Activated CD4-positive, alpha-beta memory T cell treated with anti-CD3 and anti-CD28 coated beads for 36 hours (primary cell): ENCODE data around the gene ADCY5. TPM values are rescaled to one million over a fixed set of nuclear protein-coding genes. Genes with fewer than 3 reads are reported as not detected.

Experiments
- CTCF ChIA-PET: fragments of 350-600 bp; sonication (Branson Sonifier 250); formaldehyde crosslinking; loops from one replicate; lab custom pipeline; 2021; ENCODE audit warnings: antibody characterized with exemption, inconsistent platforms; lab: Charles Lee
- POLR2A ChIA-PET: fragments of 350-600 bp; sonication (Branson Sonifier 250); formaldehyde crosslinking; loops from one replicate; lab custom pipeline; 2021; ENCODE audit warnings: antibody characterized with exemption; lab: Charles Lee
- DNase-seq: peaks from one replicate; pipeline ENCODE4 v3.0.0-alpha.2; 2020
- H3K27ac Mint-ChIP-seq: one replicate; pipeline ENCODE4 v1.8.0; 2021; ENCODE audit warnings: mixed read lengths
- H3K27me3 Mint-ChIP-seq: one replicate; pipeline ENCODE4 v1.8.0; 2021; ENCODE audit warnings: mixed read lengths
- H3K36me3 Mint-ChIP-seq: one replicate; pipeline ENCODE4 v1.8.0; 2021; ENCODE audit warnings: mixed read lengths
- H3K4me1 Mint-ChIP-seq: one replicate; pipeline ENCODE4 v1.8.0; 2021; ENCODE audit warnings: low read depth, mixed read lengths
- H3K4me3 Mint-ChIP-seq: one replicate; pipeline ENCODE4 v1.8.0; 2021; ENCODE audit warnings: mild to moderate bottlenecking, mixed read lengths
- H3K9me3 Mint-ChIP-seq: one replicate; pipeline ENCODE4 v1.8.0; 2021; ENCODE audit warnings: mixed read lengths
- intact Hi-C: fragments of 100-400 bp; cut with micrococcal nuclease; formaldehyde crosslinking; loops from one replicate; pipeline ENCODE4 v1.15.1; 2023
- total RNA-seq, 2 experiments: library from RNA; stranded (reverse); gene quantifications; one replicate each; pipeline ENCODE4 v1.2.3, GENCODE V29; 2021

ADCY5 gene
- total RNA-seq, 2 experiments from 2014 or later = not detected

DNA sequence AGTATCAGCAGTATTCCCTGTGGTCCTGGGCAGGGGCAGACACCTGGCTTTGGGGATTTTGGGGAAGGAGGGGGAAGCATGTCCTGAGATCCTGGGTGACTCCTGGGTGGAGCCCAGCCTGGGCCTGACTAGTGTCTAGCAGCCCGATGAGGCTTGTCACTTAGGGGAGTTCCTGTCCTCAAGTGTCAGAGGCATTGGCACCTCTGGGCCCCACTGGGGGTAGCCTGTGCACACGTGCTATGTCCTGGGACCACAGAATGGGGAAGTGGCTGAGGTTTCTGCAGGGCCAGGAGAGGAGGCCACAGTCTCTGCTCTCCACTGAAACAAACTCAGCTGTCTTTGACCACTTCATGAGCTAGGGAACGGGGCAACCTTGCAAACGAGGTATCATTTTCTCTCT, 31.5 kb upstream of the ADCY5 start:
- ChIA-PET POLR2A (no interaction called here), CTCF (no interaction called here)
- no peak overlapping the region for H3K27ac Mint-ChIP-seq
- peaks cover 7% of the 10 kb centered on the region for H3K27me3 Mint-ChIP-seq
- H3K9me3 Mint-ChIP-seq = no peaks in the 10 kb centered on the region
- H3K4me1 Mint-ChIP-seq = no peaks in the 10 kb centered on the region
- DNase-seq = no peak
- intact Hi-C loops = loop anchor here (5.0 kb wide), 1 partner anchor 33 kb away; the partner anchor contains the start of gene ADCY5
- H3K36me3 Mint-ChIP-seq = no peaks in the 10 kb centered on the region
- H3K4me3 Mint-ChIP-seq = no peak overlapping the region

- intact Hi-C loops = loop anchor here (5.0 kb wide), 1 partner anchor 33 kb away; the partner anchor contains the start of gene ADCY5
- H3K36me3 Mint-ChIP-seq = no peaks in the 10 kb centered on the region
- H3K27ac Mint-ChIP-seq = no peak overlapping the region
- H3K4me1 Mint-ChIP-seq = no peaks in the 10 kb centered on the region
- no peaks in the 10 kb centered on the region for H3K9me3 Mint-ChIP-seq
- ChIA-PET POLR2A (no interaction called here), CTCF (interaction anchor here (1.4 kb wide), 1 partner anchor 79 kb away, joined by 3 read pairs; no protein-coding TSS in a partner anchor)
- no peak overlapping the region for H3K4me3 Mint-ChIP-seq
- no peak for DNase-seq
- peaks cover 12% of the 10 kb centered on the region for H3K27me3 Mint-ChIP-seq
Measured at GRCh38 chr3:123479891-123480290, 31.0 kb upstream of the ADCY5 start.

DNA sequence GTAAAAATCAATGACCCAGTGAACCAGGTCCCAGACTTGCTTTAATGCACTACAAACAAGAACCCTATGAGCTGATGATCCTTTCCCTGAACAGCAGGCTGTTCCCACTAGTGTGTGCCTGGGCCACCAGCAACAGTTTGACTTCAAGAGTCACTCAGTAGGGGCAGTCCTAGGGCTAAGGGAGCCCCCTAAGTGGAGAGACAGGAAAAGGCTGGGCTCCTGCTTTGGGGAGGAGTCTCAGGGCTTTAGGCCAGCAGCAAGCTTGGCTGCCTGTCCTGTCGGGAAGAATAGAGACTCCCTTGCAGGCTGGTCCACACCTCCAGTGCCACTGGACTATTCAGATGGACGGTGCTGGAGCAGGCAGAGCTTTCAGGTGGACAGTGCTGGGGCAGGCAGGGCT, 29.4 kb upstream of the ADCY5 start:
- Mint-ChIP-seq H3K4me3 (no peak overlapping the region), H3K4me1 (no peaks in the 10 kb centered on the region), H3K27ac (no peak overlapping the region), H3K36me3 (no peaks in the 10 kb centered on the region), H3K27me3 (peaks cover 16% of the 10 kb centered on the region), H3K9me3 (no peaks in the 10 kb centered on the region)
- intact Hi-C loops = no loop called here
- ChIA-PET CTCF (no interaction called here), POLR2A (no interaction called here)
- DNase-seq = no peak

DNA sequence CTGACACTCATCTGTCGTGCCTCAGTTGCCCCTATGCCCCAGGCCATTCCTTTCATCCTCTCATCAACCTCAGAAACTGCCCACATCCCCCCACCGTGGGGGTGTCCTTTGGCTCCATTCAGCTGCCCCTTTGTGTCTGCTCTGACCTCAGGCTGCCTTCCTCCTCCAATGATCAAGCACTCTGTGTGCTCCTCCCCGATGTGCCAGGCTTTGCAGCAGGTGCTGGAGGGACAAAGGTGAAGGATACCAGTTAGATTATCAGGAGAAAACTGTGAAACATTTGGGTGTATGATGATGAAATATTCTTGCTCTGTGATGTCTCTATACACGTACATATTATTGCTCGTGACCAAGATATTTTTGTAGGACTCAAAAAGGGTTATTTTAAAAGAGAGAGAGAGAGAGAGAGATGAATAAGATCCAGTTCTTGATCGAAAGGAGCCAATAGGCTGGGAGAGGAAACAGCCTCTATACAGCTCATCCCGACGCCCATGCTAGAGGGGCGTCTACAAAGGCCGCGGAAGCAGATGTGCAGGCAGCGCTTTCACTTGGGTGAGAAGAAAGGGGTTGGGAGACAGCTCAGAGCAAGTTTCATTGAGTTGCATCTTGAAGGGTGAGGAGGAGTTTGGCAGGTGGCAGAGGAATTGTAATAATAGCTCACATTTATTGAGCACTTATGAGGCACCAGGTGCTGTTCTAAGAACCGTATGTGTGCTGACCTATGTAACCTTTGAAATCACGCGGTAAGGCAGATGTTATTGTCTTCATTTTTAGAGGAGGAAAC, 28.3 kb upstream of the ADCY5 start:
- Mint-ChIP-seq H3K36me3 (no peaks in the 10 kb centered on the region), H3K4me3 (no peak overlapping the region), H3K27ac (no peak overlapping the region), H3K27me3 (peaks cover 16% of the 10 kb centered on the region), H3K9me3 (no peaks in the 10 kb centered on the region), H3K4me1 (no peaks in the 10 kb centered on the region)
- DNase-seq = no peak
- ChIA-PET CTCF (interaction anchor here (0.6 kb wide), 1 partner anchor 14 kb away, joined by 3 read pairs; no protein-coding TSS in a partner anchor), POLR2A (no interaction called here)
- intact Hi-C loops = no loop called here

- ChIA-PET CTCF (no interaction called here), POLR2A (no interaction called here)
- intact Hi-C loops = no loop called here
- no peak for DNase-seq
- H3K36me3 Mint-ChIP-seq = no peaks in the 10 kb centered on the region
- H3K4me1 Mint-ChIP-seq = no peaks in the 10 kb centered on the region
- H3K27ac Mint-ChIP-seq = no peak overlapping the region
- H3K9me3 Mint-ChIP-seq = no peaks in the 10 kb centered on the region
- no peak overlapping the region for H3K4me3 Mint-ChIP-seq
- H3K27me3 Mint-ChIP-seq = peaks cover 15% of the 10 kb centered on the region
Measured at GRCh38 chr3:123475786-123476185, 26.9 kb upstream of the ADCY5 start.

DNA sequence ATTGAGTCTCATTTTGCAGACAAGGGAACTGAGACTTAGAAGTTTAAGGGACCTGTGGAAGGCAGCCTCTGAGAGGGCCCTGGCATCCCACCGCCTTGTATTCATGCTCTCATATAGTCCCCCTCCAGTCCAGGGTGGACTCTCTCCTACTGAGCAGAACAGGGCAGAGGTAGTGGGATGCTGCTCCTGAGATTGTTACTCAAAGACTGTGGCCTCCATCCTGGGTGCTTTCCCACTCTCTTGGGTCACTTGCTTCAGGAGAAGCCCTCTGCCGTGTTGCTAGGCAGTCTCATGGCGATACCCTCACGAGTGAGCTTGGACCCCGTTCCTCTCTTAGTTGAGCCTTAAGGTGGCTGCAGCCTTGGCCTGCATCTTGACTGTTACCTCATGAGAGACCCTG, 22.2 kb upstream of the ADCY5 start:
- Mint-ChIP-seq H3K4me3 (no peak overlapping the region), H3K27me3 (peaks cover 11% of the 10 kb centered on the region), H3K36me3 (no peaks in the 10 kb centered on the region), H3K27ac (no peak overlapping the region), H3K9me3 (no peaks in the 10 kb centered on the region), H3K4me1 (no peaks in the 10 kb centered on the region)
- DNase-seq = no peak
- POLR2A ChIA-PET = no interaction called here
- intact Hi-C loops = no loop called here
- CTCF ChIA-PET = interaction anchor here (0.8 kb wide), 1 partner anchor 18 kb away, joined by 3 read pairs; no protein-coding TSS in a partner anchor

DNA sequence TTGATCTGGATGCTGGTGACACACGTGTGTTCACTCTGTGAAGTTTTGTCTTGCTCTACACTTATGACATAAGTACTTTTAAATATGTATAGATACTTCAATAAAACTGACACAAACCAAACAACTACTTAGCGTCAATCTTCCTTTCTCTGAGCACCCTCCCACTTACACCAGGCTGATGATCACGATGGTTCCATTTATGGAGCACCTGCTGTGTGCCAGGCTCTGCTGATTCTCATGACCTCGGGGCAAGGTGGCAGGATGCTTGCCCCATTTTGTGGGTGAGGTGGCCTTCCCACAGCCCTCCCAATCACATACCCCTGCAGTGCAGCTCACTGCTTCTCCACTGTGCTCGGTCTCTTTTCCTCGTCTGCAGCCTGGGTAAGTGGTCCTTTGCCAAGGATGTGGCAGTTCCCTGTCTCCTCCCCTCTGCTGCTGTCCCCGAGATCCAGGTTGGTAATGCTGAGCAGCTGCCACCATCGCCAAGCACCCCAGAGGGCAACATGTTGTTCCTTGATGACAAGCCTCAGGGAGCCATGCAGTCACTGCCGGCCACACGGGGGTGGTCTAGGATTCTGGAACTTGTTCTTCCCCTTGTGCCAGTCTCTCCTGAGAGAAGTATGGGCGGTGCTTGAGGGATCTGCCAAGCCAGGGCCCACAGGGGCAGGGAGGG, 20.6 kb upstream of the ADCY5 start:
- H3K4me1 Mint-ChIP-seq = no peaks in the 10 kb centered on the region
- no peaks in the 10 kb centered on the region for H3K36me3 Mint-ChIP-seq
- ChIA-PET POLR2A (no interaction called here), CTCF (no interaction called here)
- H3K4me3 Mint-ChIP-seq = no peak overlapping the region
- intact Hi-C loops = no loop called here
- no peak overlapping the region for H3K27ac Mint-ChIP-seq
- DNase-seq = no peak
- H3K9me3 Mint-ChIP-seq = no peaks in the 10 kb centered on the region
- peaks cover 6% of the 10 kb centered on the region for H3K27me3 Mint-ChIP-seq

DNA sequence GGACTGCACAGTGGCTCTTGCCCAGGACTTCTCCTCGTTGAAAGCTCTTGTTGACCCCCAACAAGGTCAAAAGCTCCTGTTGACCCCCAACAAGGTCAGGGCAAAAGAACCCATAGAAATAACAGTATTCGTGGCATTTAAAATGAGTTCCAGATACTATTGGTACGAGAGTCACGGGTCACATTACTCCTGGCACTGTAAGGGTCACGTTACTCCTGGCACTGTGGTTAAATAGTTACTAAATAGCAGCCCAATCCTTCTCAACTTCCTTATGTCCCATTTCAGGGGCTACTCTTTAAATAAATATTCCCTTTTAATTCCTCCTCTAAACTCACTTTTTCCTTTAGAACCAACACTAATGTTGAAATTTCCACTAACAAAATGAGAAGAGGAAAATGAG, 18.2 kb upstream of the ADCY5 start:
- intact Hi-C loops = no loop called here
- no peaks in the 10 kb centered on the region for H3K36me3 Mint-ChIP-seq
- H3K9me3 Mint-ChIP-seq = no peaks in the 10 kb centered on the region
- H3K27me3 Mint-ChIP-seq = peaks cover 3% of the 10 kb centered on the region
- no peak overlapping the region for H3K4me3 Mint-ChIP-seq
- H3K4me1 Mint-ChIP-seq = no peaks in the 10 kb centered on the region
- ChIA-PET CTCF (interaction anchor here (0.9 kb wide), 1 partner anchor 129 kb away, joined by 3 read pairs; no protein-coding TSS in a partner anchor), POLR2A (no interaction called here)
- H3K27ac Mint-ChIP-seq = no peak overlapping the region
- DNase-seq = no peak

DNA sequence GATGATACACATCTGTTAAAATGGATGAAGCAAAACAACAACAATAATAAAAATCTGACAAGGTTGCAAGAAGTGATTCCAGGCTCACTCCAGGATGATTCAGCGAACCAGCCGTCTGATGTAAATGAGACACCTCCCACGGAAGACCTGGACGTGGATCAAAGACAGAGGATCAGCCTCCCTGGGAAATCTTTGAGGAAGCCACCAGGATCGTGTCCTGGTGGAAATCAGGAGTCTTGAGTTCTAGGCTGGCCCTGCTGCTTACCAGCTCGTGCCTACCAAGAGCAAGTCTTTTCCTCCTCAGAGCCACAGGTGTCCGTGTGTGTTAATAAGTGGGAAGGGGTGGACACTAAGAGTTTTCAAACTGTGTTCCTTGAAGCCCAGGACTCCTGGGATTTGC, 15.3 kb upstream of the ADCY5 start:
- Mint-ChIP-seq H3K9me3 (no peaks in the 10 kb centered on the region), H3K4me3 (no peak overlapping the region), H3K4me1 (no peaks in the 10 kb centered on the region), H3K27me3 (peaks cover 3% of the 10 kb centered on the region), H3K36me3 (no peaks in the 10 kb centered on the region), H3K27ac (no peak overlapping the region)
- CTCF ChIA-PET = no interaction called here
- DNase-seq = no peak
- intact Hi-C loops = no loop called here
- POLR2A ChIA-PET = no interaction called here

- H3K27ac Mint-ChIP-seq = no peak overlapping the region
- H3K4me1 Mint-ChIP-seq = no peaks in the 10 kb centered on the region
- intact Hi-C loops = no loop called here
- no peaks in the 10 kb centered on the region for H3K9me3 Mint-ChIP-seq
- H3K4me3 Mint-ChIP-seq = no peak overlapping the region
- H3K36me3 Mint-ChIP-seq = no peaks in the 10 kb centered on the region
- ChIA-PET POLR2A (no interaction called here), CTCF (no interaction called here)
- DNase-seq = no peak
- H3K27me3 Mint-ChIP-seq = peaks cover 8% of the 10 kb centered on the region
Measured at GRCh38 chr3:123459862-123460261, 11.0 kb upstream of the ADCY5 start.

DNA sequence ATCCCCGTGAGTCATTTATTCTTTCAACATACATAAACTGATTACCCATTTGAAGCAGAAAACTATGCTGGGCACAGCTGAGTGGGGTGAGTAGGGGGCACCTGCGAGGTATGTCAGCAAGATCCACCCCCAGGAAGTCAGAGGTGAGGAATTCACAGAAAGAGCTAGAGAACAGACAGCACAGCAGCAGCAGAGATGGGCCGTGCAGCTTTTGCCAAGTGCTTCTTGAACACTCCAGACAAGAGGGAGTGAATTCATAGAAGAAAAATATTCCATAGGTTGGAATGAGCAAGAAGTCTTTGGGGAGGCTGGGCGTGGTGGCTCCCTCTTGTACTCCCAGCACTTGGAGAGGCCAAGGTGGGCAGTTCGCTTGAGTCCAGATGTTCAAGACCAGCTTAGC, 9.4 kb upstream of the ADCY5 start:
- Mint-ChIP-seq H3K27ac (no peak overlapping the region), H3K4me3 (no peak overlapping the region), H3K27me3 (peaks cover 16% of the 10 kb centered on the region), H3K36me3 (no peaks in the 10 kb centered on the region), H3K4me1 (no peaks in the 10 kb centered on the region), H3K9me3 (no peaks in the 10 kb centered on the region)
- ChIA-PET CTCF (interaction anchor here (1.7 kb wide), 1 partner anchor 31 kb away, joined by 5 read pairs; no protein-coding TSS in a partner anchor), POLR2A (no interaction called here)
- intact Hi-C loops = no loop called here
- no peak for DNase-seq

DNA sequence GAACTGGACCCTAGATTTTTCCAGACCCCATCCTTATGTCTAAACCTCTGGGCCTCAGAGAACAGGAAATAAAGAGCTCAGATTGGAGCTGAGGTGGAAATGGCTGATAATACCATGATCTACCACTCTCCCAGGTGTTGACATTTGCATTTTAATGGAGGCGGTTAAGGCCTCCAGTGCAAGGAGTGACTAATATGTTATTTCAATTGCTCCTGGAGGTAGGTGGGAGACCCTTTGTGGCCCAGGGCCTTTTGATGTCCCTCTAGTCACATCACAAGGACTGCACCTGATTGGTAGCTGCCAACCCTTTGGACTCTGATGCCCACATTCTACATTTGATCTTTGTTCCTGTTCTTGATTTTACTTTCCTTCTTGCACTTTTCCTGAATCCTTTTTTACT, 9.0 kb upstream of the ADCY5 start:
- CTCF ChIA-PET = interaction anchor here (1.7 kb wide), 1 partner anchor 31 kb away, joined by 5 read pairs; no protein-coding TSS in a partner anchor
- no peak for DNase-seq
- POLR2A ChIA-PET = no interaction called here
- Mint-ChIP-seq H3K9me3 (no peaks in the 10 kb centered on the region), H3K36me3 (no peaks in the 10 kb centered on the region), H3K27me3 (peaks cover 16% of the 10 kb centered on the region), H3K27ac (no peak overlapping the region), H3K4me1 (no peaks in the 10 kb centered on the region), H3K4me3 (no peak overlapping the region)
- intact Hi-C loops = no loop called here
